Activated T-cell treated with anti-CD3 and anti-CD28 coated beads, Interleukin-2, amount 50 U/mL, for 1 hour (primary cell): ENCODE data around the gene RBM47.
"Not testable (repeated sequence)": the region's sequence is repeated elsewhere in the genome, so short reads cannot be mapped to it uniquely, and the experiment has no call there.

ENCODE experiments used
- DNase-seq: peaks from one replicate; pipeline ENCODE4 v3.0.0-alpha.2; 2020

Gene RBM47

DNA sequence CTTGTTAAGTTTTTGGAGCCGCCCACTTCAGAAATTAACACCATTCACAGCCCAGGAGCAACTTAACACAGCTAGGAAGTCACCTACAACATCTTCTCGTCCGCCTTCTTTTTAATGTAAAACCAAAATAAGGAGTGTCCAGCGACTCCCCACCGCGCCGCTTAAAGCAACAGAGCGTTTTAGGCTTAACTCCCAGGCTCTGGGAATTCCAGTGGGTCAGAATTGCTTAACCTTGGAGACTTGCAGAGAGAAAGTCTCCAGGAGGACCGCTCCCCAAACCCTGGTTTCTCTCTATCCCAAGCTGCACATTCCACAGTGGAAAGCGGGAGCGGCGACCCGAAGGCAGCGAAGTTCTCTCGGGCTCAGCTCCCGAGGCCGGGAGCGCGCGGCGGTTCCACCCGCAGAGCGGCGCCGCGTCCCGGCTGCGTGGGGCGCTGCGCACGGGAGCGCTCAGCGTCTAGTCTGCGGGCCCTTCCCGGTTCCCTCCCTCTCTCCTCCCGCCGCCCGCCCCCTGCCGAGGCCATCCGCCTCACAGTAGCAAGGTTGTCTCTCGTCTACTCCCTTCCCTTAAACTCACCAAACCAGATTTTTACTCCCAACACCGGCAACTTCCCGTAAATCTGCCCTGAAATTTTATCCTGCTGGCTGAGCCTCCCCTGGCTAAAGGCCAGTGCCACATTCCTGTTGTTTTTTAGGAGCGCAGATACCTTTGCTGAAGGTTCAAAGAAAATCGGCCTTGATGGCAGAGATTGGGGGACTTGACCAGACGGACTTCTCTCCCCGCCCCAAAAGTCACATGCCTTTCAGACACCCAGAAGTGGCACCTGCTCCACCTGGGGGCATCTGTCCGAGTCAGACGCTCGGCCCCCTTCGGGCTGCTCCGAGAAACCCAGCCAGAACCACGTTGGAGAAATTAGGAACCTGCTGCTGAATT, at the start of gene RBM47:
Gene RBM47 (minus strand): TSS at position 464 of the 934 bp plus-strand sequence. CDS start 190,971 bp downstream, outside the sequence.
- peak; percentile 36 for DNase-seq

DNA sequence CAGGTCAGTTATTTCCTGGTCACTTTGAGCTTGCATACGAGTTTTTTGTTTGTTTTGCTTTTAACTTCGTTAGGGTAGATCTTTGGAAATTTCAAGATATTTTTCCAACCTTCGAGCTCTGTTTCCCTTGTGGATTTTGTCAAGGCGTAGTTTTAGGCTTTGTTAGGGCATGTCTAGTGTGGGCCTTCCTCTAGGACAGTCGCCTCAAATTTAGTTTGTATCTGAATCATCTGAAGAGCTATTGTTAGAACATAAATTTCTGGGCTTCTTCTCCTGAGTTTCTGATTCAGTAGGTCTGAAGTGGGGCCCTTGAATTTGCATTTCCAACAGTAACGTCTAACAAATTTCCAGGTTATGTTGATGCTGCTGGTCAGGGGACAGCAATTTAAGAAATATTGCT, 48.8 kb upstream of the RBM47 start:
- no peak for DNase-seq

DNA sequence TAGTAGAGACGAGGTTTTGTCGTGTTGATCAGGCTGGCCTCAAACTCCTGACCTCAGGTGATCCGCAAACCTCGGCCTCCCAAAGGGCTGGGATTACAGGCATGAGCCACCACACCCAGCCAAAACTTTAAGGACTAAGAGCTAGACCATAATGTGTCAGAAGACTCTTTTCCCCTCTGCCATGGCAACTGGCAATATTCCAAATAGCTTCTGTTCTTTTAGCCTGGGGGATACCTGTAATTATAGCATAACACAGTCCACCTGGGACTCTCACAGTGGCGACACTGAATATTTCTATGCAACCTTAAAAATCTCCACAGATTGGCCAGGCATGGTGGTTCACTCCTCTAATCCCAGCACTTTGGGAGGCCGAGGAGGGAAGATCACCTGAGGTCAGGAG, 45.5 kb upstream of the RBM47 start:
- no peak for DNase-seq

DNA sequence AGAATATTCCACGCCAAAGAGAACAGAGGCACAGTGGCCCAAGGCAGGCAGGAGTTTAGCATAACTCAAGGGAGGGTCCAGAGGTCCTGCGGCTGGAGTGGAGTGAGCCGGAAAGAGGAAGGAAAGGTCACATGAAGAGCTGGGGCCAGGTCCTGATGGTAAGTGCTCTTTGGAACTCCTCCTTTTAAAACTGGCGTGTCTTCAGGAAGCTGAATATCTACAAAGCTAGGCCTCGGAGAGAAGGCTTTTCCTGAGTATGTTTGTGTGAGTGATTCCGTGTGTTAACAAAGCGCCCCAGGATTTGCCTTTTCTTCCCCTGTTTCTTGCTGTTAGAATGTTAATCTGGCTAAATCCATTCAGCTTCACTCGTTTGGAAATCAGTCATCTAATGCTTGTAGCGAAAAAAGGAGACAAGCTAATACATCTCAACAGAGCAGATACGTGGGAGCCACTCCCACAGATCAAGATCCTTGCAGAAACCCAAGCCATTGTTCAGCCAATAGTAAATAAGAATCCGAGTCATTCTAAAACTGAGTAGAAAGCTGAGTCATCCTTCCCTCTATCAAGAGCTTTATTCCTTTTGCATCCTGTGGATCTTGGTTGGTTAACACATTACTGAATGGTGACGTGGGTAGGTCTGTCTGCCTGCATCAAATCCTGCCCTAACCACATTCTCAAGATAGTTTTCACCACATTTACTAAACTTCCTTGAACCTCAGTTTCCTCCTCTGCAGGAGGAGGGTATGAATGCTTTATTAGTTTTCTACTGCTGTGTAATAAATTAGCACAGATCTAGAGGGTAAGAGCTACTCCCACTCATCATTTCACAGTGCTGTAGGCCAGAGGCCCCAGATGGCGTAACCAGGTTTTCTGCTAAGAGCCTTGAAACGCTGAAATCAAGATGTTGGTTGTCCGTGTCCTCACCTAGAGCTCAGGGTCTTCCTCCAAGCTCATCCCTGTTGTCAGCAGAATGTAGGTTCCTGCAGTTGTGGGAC, 43.2 kb upstream of the RBM47 start:
- no peak for DNase-seq

DNA sequence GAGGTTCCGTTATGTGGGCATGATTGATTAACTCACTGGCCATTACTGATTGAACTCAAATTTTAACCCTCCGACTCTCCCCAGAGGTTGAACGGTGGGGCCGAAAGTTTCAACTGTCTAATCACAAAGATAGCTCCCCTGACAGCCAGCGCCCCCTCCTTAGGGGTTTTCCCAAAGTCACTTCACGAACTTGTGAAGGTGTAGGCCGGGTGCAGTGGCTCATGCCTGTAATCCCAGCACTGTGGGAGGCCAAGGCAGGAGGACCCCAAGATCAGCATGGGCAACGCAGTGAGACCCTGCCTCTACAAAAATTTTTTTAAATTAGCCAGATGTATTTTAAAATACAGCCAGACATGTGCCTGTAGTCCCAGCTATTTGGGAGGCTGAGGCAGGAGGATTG, 39.8 kb upstream of the RBM47 start:
- DNase-seq: no peak

DNA sequence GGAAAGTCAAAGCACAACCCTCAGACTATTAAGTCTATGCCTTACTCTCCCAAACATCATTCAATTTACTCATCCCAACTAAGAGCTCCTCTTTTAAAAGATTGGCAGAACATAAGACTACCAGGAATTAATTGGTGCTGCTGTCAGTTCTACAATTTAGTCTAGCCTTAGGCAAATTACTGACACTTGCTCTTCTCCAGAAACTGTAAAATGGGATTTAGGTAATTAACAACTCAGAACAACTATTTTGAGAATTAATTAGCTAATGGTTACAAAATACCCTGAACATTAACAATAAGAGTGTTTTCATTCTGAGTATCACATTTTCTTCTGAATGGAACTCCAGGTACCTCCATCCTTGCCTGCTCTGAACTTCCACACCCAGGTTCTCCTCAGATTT, 36.2 kb upstream of the RBM47 start:
- DNase-seq: no peak

DNA sequence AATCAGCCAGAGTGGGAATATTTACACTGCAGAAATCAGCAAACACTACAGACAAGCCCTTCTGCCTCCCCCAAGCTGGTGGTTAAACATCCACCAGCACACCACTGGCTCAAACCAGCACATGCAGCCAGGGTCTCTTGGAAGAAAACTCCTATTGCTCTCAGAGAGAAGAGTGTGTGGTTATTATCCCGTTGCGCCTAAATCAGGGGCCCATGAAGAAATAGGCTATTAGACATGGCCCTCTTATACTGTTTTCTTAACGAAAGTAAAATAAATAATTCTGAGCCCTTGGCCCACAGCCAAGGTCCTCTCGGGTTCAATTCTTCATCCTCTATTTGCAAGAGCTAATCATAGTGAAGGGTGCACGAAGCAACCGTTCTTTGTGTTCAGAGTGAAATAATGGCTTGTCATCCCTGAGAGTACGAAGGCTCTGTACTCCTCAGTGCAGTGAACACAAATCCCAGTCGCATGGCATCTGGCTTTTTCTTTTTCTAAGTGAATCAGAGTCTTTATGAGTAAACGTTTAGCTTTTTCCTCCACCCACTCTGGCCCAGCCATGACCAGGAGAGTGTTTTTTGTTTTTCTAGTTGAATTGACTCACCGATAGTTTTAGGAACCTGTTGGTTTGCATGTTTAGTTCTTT, 33.4 kb upstream of the RBM47 start:
- DNase-seq: no peak

DNA sequence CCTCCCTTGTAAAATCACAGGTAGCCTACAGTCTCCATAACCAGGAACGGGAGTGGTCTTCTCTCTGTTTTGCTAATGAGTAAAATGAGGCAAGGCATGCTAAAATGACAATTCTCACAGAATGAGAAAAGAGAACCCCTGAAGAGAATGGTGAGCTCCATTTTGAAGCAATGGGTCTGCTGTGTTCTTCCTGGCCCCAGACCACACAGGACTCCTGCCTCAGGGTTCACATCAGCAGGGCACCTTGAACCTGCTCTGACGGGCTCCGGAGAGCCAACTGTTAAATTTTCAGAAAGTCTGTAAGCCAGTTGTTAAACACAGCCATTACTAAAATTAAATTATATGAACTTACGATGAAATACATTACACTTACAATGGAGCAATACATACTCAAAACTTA, 32.1 kb upstream of the RBM47 start:
- DNase-seq: no peak

DNA sequence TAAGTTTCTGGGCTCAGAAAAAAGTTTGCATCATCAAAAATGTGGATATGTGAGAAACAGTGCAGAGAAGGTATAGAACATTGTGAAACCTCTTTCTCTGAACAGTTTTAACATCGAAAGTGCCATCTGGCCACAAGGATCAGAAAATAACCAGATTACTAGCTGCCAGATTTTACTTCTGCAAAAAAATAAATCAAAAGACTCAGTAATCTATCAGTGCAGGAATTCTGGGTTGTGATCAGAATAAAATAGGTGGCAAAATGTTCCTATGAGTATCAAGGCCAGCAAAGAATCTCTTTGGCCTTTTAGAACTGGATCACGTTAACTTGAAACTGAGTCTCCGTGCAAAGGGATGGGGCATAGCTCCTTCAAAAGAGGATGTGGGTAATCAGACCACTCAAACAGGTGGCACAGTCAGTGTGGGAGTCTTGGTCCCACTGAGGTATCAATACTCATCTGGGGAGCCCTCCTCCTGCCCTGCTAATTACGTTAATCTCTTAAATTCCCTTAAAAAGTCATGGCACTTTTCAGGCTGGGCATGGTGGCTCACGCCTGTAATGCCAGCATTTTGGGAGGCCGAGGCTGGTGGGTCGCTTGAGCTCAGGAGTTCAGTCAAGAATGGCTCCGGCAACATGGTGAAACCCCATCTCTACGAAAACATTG, 26.7 kb upstream of the RBM47 start:
- DNase-seq: no peak

DNA sequence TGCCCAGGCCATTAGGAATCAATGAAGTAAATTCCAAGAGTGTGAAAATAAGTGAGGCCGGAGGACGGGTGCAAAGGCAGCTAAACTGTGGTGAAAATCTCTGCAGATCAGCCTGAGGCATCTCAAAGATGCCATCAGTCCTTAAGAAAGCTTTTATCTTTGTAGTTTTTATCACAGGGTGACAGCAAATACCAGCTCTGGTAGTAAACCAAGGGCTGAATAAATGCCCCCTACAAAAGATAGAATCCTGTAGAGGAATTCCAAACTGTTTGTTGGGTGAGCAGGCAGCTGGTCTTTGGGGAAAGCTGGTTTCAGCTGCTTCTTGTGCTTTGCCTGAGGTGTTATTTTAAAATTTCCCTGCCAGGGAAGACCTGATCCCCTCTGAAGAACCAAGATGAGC, 21.6 kb upstream of the RBM47 start:
- no peak for DNase-seq

DNA sequence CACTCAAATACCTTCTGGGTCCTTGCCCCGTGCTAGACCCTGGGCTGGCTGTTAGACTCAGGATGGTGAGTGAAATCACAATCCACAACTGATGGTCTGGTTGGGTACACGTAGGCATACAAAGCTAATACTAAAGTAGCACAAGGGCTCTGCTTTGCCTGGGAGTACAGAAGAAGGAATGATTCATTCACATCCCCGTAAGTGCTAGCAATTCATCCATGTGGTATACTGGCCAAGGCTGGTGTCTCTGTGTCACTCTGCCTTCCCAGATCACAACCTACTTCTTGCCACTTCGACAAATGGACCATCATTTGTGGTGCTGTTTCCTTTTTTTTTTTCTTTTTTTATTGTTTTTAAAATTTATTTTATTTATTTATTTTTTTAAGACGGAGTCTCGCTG, 19.7 kb upstream of the RBM47 start:
- DNase-seq: no peak

DNA sequence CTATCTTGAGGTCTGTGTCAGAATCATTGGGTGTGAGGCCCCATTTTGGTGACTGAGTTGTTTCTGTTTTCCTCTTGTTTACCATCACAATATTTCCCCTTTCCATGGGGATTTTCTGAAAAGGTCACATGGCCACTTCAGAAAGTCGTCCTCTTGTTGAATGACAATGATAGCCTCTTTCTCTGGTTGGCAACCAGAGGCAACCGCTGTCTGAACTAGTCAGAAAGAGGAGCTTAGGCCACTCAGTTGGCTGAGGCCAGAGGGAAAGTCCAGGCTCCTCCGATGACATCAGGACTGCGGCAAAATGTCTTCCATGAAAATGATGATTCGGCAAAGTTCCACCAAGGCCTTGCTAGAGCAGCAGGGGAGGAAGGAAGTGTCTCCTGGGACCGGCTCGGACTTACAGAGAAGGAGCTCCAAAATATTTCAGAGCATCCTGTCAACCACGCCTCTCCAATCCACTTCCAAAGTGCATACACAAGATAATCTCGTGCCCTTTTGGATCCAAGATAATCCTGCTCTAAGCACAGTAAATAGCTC, 19.1 kb upstream of the RBM47 start:
- no peak for DNase-seq

DNA sequence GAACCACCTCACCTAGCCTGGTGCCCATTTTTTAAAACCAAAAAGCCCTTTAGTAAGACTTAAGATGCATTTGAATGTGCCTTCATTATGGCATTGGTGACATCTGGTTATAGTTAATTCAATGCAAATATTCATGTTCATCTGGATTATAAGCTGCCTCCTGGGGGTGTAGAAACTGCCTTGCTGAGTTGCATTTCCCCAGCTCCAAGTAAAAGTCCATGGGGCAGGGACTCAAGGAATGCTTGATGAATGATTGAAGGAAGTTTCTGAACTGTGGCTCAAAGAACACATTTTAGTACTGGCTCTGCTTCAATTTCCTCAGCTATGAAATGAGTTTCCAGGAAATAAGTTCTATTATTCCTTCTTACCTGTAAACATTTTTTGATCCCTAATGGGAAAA, 18.5 kb upstream of the RBM47 start:
- no peak for DNase-seq

DNA sequence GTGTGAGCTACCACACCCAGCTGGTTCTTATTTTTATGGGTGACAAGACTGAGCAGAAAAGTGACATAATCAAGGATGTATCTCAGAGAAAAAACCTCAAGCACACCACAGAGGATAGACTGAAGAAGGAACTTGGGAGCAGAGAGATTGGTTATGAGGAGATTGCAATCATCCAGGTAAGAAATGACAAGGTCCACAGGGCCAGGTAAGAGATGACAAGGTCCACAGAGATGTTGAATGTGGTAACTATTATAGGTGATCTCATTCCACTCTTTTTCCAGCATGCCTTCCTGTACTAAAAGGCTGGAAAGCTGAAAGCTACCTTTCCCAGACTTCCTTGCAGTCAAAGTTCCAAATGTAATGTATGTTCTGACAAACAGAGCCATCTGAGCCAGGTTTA, 15.9 kb upstream of the RBM47 start:
- no peak for DNase-seq

DNA sequence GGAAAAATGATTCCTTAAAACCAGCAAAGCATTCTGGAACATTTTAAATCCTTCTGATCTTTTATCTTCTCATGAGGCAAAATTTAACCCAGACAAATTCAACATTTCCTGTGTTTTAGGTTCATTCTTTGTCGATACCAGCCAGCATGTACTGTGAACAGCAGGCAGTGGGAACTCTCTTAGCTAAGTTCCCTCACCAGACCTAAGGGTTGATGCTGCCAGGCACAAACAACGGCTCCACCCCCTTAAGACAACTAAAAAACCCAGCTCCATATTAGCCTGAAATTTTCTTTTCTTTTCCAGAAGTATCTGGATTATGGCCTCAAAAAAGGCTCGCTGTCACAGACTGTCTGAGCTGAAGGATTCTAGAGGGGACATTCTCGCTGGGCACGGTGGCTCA, 2.4 kb upstream of the RBM47 start:
- DNase-seq: no peak

DNA sequence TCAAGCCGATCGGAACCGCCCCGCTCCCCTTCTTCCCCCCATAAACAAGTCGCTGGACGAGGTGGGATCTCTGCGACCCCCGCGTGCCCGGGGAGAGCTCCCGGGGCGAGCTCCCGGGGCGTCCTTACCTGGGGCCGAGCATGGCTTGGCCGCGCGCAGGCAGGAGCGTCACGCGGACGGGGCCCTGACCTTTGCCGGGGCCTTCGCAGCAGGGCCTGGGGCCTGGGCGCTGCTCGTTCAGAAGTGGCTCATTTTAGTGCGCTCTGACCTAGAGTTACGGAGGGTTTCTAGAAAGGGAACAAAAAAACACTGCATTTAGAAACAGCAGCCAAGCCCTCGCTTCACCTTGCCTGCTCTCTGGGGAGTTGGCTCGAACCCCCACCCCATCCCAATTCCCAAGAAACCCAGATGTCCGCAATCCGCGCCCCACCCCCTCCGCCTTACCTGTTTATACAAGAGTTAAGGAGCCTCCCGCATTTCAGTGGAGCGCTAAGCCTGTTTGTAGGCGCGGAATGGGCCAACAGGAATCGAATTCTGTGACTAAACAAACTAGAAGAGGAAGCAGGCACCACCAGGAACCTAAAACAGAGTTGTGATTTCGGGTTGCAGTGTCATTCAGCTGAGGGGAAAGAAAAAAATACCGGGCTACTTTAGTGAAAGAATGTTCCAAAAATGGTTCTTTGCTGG, 814 bp upstream of the RBM47 start:
- peak; percentile 18 for DNase-seq

DNA sequence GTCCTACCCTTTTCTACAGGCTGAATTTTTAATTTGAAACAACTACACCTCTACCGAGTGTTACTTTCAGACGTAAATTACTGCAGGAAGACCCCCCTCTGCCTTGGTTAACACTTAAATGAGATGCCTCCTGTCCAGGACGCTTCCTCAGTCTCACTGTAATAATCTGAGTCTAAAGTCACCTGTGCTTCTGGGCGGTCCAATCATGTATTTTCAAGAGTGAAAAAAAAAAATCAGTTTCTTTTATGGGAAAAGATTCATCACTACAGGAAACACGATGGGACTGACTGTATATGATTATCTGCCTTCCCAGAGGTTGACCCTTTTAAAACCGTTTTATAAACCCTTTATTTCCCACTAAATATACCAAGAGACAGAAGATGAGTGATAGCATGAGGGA, 776 bp downstream of the RBM47 start:
- DNase-seq: no peak

DNA sequence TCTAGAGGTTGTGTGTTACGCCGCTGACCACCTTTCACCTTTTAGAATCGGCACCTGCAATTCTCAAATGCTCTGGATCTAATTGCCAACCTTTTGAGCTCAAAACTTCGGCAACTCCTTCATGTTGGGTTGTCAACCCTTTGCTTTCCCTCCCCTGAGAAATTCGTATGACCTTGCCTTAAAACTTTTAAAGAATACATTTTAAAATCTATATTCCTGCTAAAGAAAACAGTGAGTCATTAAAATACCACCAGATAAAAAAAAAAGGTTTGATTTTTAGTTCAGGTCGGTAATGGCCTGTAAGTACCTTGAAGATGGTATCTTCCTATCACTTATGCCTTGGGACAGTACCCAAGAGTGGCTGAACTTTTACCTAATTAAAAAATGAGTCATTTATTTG, 1.3 kb downstream of the RBM47 start:
- DNase-seq: not testable (repeated sequence)

DNA sequence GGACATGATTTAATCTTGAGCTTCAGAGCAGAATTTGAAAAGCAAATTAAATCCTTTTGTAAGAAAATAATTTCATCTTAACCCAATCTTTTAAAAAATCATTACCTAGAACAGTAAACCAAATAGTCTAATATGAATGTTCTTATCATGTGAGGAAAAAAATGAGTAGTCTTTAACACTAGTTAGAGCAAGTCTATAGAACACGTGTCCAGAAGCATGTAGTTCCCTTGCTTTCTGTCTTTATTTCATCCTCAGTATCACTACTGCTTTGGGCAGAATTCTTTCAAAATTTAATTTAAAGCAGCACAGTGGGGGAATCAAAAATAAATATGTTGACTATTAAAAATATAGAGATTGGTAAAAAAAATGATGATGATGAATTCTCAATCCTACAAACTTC, 2.1 kb downstream of the RBM47 start:
- DNase-seq: no peak

DNA sequence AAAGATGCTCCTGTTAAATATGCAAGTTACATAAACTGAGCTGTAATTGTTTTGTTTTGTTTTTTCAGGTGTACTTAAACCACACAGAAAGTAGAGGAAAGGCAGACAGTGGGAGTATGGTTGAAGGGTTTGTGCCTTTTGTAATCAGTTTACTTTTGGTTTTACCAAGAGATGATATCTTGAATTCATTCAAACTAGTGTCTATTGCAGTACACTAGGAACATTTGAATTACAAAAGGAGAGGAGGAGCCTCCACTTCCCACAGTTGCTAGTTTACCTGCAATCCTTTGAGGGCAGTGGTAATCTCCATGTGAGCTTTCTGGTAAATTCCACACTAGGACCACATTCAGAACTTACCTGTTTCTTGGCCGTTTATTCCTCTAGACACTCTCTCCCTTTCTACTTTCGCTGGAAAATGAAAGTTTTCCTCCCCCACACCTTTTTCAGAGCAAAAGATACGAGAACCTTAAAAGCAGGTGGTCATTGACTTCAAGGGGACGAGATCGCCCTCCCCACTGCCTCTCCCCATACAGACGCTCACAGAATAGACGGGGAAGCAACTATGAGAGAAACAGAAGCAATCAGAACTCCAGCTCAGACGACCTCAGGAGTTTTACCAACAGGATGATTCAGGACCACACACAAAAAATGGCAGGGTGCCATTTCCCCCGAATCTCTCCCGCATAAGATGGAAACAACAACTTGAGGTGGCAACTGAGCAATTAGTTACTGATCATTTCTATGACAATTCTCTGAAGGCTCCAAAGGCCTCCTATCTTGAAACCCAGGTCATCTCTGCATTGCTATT, 3.3 kb downstream of the RBM47 start:
- no peak for DNase-seq

DNA sequence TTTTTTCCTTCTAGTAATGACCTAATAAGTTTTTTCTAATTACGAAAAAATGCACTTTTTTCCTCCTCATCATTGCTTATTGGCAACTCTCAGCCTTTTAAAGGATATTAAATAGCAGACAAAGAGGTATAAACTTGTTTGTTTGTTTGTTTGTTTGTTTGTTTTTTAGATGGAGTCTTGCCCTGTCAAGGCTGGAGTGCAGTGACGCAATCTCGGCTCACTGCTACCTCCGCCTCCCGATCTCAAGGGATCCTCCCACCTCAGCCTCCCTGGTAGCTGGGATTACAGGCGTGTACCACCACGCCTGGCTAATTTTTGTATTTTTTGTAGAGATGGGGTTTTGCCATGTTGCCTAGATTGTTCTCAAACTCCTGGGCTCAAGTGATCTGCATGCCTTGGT, 6.0 kb downstream of the RBM47 start:
- no peak for DNase-seq
